Stimulated activated CD8-positive, alpha-beta memory T cell treated with anti-CD3 and anti-CD28 coated beads, Interleukin-12 subunit alpha, Interleukin-12 subunit beta, amount 100 ng/mL, for 4 hours (primary cell): ENCODE data around the gene ALDH1A3.

Source experiments
- DNase-seq: peaks from one replicate; pipeline ENCODE4 v3.0.0-alpha.2; 2020; ENCODE audit warnings: low read depth

ALDH1A3 gene

DNA sequence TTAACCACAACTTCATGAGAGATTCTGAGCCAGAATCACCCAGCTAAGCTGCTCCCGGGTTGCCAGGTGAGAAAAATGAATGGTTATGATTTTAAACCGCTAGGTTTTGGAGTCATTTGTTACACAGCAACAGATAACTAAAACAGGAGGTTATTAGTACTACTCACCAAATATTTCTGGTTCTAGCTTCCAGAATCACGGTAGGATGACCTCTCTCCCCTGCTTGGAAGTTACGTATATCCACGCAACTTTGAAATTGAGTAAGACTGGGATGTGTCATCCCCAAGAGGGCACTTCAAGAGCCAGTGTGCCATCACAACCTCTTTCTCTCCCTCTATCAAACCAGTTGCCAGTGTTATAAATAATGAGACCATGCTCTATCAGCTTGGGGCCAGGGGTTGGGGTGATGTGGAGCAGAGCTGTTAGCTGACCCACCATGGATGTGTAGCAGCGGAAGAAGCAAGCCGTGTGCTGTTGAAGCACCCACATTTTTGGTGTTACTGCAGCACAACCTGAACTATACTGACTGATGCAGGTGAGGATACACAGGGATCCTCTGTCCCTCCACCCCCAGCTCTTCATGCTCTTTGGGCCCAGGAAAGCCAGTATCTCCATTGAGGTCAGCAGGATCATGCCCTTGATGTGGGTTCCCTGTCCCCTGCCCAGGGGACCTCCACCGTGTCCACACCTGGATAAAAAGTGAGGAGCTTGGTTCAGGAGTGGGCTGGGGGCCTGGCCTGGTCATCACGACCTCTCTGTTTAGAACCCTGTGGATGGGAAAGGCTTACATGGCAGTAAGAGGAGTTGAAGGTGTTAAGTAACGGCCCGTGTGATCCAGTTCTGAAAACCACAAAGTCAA is 19.4 kb upstream of the ALDH1A3 start:
- no peak for DNase-seq

DNA sequence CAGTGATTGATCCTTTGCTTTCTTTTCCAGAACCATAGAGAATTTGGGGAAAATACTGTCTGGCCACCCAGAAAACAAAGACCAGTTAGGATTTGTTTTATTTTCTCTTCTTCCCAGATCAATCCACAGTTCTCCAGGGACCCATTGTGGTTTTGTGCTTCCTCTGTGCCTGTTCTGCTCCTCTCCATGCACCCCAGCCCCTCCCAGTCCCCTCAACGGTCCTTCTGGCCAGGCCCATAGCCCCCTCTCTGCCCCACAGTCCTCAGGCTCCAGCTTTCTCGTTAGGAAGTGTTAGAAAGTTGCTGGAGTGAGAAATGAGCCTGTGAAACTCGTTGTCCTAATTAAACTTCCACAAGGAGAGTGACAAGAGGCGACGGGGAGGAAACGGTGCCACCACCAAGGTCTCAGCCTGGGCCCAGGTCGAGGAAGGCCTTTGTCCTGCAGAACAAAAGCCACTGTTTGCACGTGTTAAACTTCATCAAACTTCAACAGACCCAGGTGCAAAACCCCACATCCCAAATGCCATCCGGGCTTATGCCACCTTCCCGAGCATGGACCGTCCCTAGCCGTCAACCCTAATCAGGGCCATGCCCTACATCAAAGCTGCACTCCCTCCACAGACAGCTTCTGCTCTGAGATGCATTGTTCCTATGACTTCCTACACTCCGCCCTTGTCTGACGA is 18.7 kb upstream of the ALDH1A3 start:
- no peak for DNase-seq

GRCh38 chr15:100861511-100861991 is 18.1 kb upstream of the ALDH1A3 start:
- no peak for DNase-seq

DNA sequence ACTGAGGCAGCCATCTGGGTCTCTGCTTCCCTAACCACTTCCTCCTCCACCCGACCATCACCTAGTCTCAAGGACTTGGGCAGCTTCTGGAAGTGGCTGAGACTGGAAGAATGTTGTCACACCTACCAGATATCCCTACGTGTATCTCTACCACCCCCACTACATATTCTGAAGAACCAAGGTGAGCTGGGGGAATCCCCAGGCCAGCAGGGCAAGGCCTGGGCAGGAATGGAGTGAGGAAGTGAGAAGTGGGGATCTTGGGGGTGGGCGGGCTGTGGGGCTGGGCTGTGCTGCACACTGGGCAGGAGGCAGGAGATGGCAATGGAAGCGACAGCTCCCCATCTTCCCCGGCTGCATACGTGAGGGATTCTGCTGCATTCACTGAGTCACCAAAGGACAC is 17.5 kb upstream of the ALDH1A3 start:
- no peak for DNase-seq

DNA sequence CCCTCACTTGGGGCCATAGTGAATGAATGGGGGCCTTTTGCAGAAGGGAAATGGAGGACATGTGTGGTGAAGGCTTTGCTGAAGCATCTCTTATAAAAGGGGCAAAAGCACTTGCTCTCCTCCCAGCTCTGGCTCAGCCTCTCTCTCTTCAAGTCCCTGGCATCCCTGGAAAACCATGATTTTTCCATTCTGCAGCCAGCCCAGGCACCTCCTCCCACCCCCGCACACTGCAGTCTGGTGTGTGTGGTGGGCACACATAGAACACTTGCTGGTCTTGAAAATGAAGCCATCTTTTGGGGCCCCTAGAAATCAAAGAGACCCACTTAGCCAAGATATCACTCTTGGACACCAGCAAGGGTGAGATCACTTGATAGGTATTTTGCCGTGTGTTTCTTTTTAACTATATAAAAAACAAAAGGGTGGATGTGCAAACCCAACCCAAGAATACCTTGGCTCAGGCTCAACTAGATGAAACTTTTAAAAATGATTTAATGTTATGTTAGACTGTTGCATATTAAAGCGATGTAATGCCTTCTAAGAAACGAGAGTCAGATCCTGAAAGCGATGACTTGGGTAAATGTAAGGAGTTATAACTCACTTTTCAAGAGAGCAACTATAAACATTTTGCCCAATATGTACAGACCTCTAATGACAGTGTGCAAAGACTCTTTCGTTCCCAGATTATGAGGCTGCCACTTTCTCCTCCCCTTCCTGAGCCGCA is 16.4 kb upstream of the ALDH1A3 start:
- no peak for DNase-seq

GRCh38 chr15:100863796-100864267 is 15.8 kb upstream of the ALDH1A3 start:
- DNase-seq, result no peak

DNA sequence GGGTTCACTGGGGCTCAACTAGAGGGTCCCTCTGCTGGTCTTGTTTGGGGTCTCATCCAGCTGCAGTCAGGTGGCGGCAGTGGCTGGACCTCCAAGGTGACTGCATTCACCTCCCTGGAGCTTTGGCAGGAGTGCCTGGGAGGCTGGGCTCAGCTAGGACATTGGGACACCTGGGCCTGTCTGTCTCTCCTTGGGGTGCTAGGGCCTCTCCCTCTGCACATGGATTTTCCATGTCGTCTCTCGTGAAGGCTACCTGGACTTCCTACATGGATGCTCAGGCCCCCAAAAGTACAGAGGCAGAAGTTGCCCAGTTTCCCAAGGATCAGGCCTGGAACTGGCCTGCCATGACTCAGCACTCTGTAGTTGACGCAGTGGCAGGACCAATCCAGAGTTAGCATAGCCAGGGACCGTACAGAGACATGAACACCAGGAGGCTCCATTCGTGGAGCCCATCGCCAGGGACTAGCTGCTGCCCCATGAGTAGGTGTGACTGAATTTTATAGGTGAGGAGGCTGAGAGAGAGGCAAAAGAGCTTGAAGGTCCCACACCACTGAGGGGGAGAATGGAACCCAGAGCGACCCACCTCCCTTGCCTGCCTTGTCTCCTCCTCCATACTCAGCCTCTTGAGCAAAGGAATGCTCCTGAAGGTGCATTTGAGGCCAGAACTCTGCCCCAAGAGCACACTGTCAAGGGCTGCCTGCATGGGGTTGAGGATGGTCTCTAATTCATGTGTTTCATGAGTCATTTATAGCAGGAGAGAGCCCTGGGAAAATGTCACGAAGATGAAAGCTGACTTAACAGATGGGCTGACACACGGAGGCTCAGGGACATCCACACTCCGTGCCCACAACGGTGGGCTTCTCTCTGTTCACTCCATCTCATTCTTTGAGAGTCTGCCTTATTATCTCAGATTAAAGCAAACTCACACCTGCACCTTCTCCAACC is 13.0 kb upstream of the ALDH1A3 start:
- no peak for DNase-seq

- DNase-seq, result no peak
These were observed 12.2 kb upstream of the ALDH1A3 start for GRCh38 chr15:100867433-100867832.

- no peak for DNase-seq
These were observed 10.3 kb upstream of the ALDH1A3 start for GRCh38 chr15:100869151-100869999.

- DNase-seq, result no peak
These were observed 6.5 kb upstream of the ALDH1A3 start for GRCh38 chr15:100873029-100873677.

GRCh38 chr15:100875495-100875894 is 4.1 kb upstream of the ALDH1A3 start:
- no peak for DNase-seq

DNA sequence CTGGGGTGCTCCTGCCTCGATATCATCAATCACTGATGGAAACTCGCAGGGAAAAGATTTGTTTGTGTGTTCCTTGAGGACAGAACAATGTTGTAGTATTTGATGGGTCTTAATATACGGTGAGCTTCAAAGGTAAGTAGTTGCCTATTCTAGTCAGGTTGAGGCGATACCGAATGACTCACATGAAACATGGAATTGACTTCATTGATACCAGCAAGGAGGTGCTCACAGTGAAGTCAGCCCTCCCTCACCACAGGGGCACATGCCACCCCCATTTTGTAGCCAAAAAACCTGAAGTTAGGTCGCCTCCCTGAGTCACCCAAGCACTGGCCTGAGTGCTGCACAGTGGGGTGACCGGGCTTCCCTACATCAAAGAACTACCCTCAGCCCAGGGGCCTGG is 3.7 kb upstream of the ALDH1A3 start:
- no peak for DNase-seq

GRCh38 chr15:100877551-100877950 is 2.1 kb upstream of the ALDH1A3 start:
- DNase-seq, result no peak

- DNase-seq, result no peak
These were observed 1.5 kb upstream of the ALDH1A3 start for GRCh38 chr15:100878130-100878529.

DNA sequence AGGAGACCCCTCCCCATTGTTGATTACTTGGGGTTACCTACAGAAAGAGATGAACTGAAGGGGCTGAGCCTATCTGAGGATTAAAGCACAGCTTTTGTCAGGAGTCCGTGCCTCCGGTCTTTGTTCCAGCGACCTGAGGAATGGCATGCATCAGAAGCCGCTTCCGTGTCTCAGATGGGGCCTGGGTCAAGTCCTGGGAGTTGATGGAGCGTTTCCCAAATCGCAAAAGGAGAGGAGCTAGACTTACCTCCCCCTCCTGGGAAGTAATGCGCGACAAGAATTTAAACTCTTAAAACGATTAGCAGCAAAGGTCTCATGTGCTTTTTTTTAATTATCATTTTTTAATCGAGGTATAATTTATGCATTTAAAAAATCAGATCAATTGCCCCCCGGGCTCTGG is 983 bp upstream of the ALDH1A3 start:
- DNase-seq, result no peak

GRCh38 chr15:100879061-100879463 is 569 bp upstream of the ALDH1A3 start:
- no peak for DNase-seq

DNA sequence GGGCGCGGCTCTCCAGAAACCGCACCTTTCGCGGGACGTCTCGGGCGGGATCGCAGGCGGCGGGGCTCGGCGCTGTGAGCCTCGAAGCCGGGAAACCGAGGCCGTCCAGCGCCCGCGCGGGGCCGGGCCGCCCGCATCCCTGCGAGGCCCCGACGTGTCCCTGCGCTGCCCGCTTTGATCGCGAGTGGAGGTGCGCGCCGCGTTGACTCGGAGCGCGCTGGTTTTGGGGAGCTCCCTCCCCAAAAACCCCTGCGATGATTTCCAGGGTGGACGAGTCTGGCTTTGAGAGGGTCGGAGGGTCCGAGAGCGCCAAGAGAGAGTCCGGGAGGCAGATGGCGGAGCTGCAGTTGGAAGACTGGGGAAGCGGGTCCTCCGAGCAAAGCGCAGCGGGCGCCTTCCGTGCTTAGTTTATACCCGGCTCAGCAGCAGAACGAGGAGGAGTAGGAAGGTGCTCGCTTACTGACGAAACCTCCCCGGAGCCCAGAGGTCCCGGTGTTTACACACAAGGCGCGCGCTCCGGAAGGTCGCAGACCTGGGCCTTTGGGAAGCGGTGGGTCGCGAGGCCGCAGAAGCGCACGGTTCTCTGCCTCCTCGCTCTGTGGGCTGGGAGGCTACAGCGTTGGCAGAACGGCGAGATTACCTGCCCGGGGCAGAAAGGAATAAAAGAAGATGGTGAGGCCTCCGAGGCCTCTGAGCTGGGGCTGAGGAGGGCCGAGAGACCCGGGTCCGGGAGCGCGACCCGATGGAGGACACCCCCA is 687 bp downstream of the ALDH1A3 start:
- DNase-seq, result no peak

GRCh38 chr15:100880897-100881242 is 1.2 kb downstream of the ALDH1A3 start:
- no peak for DNase-seq
